Measurements from ENCODE around the gene MRPL18.

The MRPL18 gene

GRCh38 chr6:159842035-159842434 lies 51.8 kb downstream of the MRPL18 start:
- Histone ChIP-seq H3K27ac (ENCODE audit: low read length) (no peak overlapping the region), H3K9me3 (replicated peaks; ENCODE audit: insufficient read depth, low read length) (no peaks in the 10 kb centered on the region), H3K9me2 (replicated peaks; ENCODE audit: insufficient read depth, low read length) (no peaks in the 10 kb centered on the region), H3K27me3 (replicated peaks; ENCODE audit: insufficient read depth, low read length) (no peaks in the 10 kb centered on the region), H3K4me1 (ENCODE audit: low read length) (no peaks in the 10 kb centered on the region), H3F3A (ENCODE audit: insufficient read depth, low read length) (no peaks in the 10 kb centered on the region), H3K4me3 (ENCODE audit: low read length) (no peak overlapping the region), H3K36me3 (replicated peaks; ENCODE audit: insufficient read depth, low read length) (no peaks in the 10 kb centered on the region), H2AFZ (ENCODE audit: low read length) (no peak overlapping the region), H3K79me2 (ENCODE audit: low read length) (no peaks in the 10 kb centered on the region), H3K9ac (ENCODE audit: low read length) (no peak overlapping the region), H4K20me1 (ENCODE audit: insufficient read depth, low read length) (no peaks in the 10 kb centered on the region), H3K4me2 (ENCODE audit: low read depth, low read length) (no peak overlapping the region)
- no peak for DNase-seq
- TF ChIP-seq EZH2 (optimal IDR thresholded peaks at IDR 0.05; ENCODE audit: low read depth, low read length) (no peak), EZH2phosphoT487 (IDR thresholded peaks at IDR 0.05; ENCODE audit: low read length) (no peak), CTCF (IDR thresholded peaks at IDR 0.05; ENCODE audit: low read length) (no peak)

- Histone ChIP-seq H3K9me3 (replicated peaks; ENCODE audit: insufficient read depth, low read length) (no peaks in the 10 kb centered on the region), H2AFZ (ENCODE audit: low read length) (no peak overlapping the region), H3K4me1 (ENCODE audit: low read length) (no peaks in the 10 kb centered on the region), H3K4me3 (ENCODE audit: low read length) (no peak overlapping the region), H3K36me3 (replicated peaks; ENCODE audit: insufficient read depth, low read length) (no peaks in the 10 kb centered on the region), H3K79me2 (ENCODE audit: low read length) (no peaks in the 10 kb centered on the region), H3F3A (ENCODE audit: insufficient read depth, low read length) (no peaks in the 10 kb centered on the region), H3K4me2 (ENCODE audit: low read depth, low read length) (no peak overlapping the region), H3K9ac (ENCODE audit: low read length) (no peak overlapping the region), H3K27ac (ENCODE audit: low read length) (no peak overlapping the region), H3K27me3 (replicated peaks; ENCODE audit: insufficient read depth, low read length) (no peaks in the 10 kb centered on the region), H4K20me1 (ENCODE audit: insufficient read depth, low read length) (no peaks in the 10 kb centered on the region), H3K9me2 (replicated peaks; ENCODE audit: insufficient read depth, low read length) (no peaks in the 10 kb centered on the region)
- no peak for DNase-seq
- TF ChIP-seq EZH2phosphoT487 (IDR thresholded peaks at IDR 0.05; ENCODE audit: low read length) (no peak), EZH2 (optimal IDR thresholded peaks at IDR 0.05; ENCODE audit: low read depth, low read length) (no peak), CTCF (IDR thresholded peaks at IDR 0.05; ENCODE audit: low read length) (no peak)
Observed at GRCh38 chr6:159844737-159845645, 54.7 kb downstream of the MRPL18 start.

Data from MM.1S (cell line).